Vagina (tissue), 2 donors: ENCODE measurements around the gene GLI3. TPM values are rescaled to one million over a fixed set of nuclear protein-coding genes. Genes with fewer than 3 reads are reported as not detected.
A peak's percentile ranks its signal among the peaks of the same experiment; 100 is the strongest.

Experiments
- DNase-seq, 2 donors: peaks; one replicate each; pipeline ENCODE4 v3.0.0-alpha.2; 2017; ENCODE audit errors: extremely low spot score in 2 of 2
- H3K27ac ChIP-seq: fragments of 200-600 bp; sonication (generic); one replicate; pipeline ENCODE4 v1.5.1; 2019
- H3K27me3 ChIP-seq: fragments of 200-600 bp; sonication (generic); one replicate; pipeline ENCODE4 v1.5.1; 2019
- H3K36me3 ChIP-seq, 2 donors: fragments of 200-600 bp; sonication (generic); one replicate each; pipeline ENCODE4 v1.5.1; 2017 to 2019
- H3K4me1 ChIP-seq: fragments of 200-600 bp; sonication (generic); one replicate; pipeline ENCODE4 v1.5.1; 2019
- H3K4me3 ChIP-seq, 2 donors: fragments of 200-600 bp; sonication (generic); 1 replicate in 1 of 2; 2 replicates in 1 of 2; pipeline ENCODE4 v1.5.1; 2016 to 2019
- H3K9me3 ChIP-seq: fragments of 200-600 bp; sonication (generic); one replicate; pipeline ENCODE4 v1.5.1; 2019
- CTCF ChIP-seq, 3 experiments: fragments of 450-650 bp in 2 of 3; fragments of 200-600 bp in 1 of 3; sonication (generic) in 1 of 3; IDR thresholded peaks; one replicate each; pipeline ENCODE4 v1.5.1; 2017 to 2019; ENCODE audit warnings: antibody characterized with exemption in 3 of 3, mild to moderate bottlenecking in 2 of 3, moderate library complexity in 2 of 3
- POLR2A ChIP-seq, 2 donors: fragments of 450-650 bp; IDR thresholded peaks; one replicate each; pipeline ENCODE4 v1.6.1; 2017; ENCODE audit warnings: antibody characterized with exemption in 2 of 2, mild to moderate bottlenecking in 2 of 2, moderate library complexity in 2 of 2
- POLR2AphosphoS5 ChIP-seq, 2 donors: sonication (generic); formaldehyde crosslinking; IDR thresholded peaks; one replicate each; pipeline ENCODE4 v1.9.0; 2017; ENCODE audit warnings: antibody characterized with exemption in 2 of 2, mild to moderate bottlenecking in 2 of 2, low read depth in 1 of 2; ENCODE audit not compliant: insufficient read depth in 1 of 2
- intact Hi-C: fragments of 100-400 bp; cut with DNase I; formaldehyde crosslinking; loops from one replicate; pipeline ENCODE4 v1.15.1; 2023
- total RNA-seq: library from RNA; depleted of rRNA; stranded (reverse); fragments of >200 nt; gene quantifications from one replicate; pipeline ENCODE4 v1.2.3, GENCODE V29; 2016

GLI3 gene
- total RNA-seq, 1 donor from 2014 or later, result 24.6 TPM

- no peak for TF ChIP-seq POLR2A (IDR thresholded peaks at IDR 0.05)
- no peak for TF ChIP-seq POLR2AphosphoS5 (IDR thresholded peaks at IDR 0.05; ENCODE audit: insufficient read depth in 1 of 2, low read depth in 1 of 2)
- TF ChIP-seq CTCF (IDR thresholded peaks at IDR 0.05), result no peak
- no peak overlapping the region for H3K4me3 ChIP-seq
- intact Hi-C loops, result no loop called here
- peaks cover 37% of the 10 kb centered on the region for H3K4me1 ChIP-seq
- H3K27me3 ChIP-seq, result no peaks in the 10 kb centered on the region
- no peaks in the 10 kb centered on the region for H3K9me3 ChIP-seq
- DNase-seq, result no peak
- H3K27ac ChIP-seq, result no peak overlapping the region
- H3K36me3 ChIP-seq, result no peaks in the 10 kb centered on the region
Measured at GRCh38 chr7:42176724-42177101, 60.3 kb downstream of the GLI3 start.

GRCh38 chr7:42175834-42176723, 60.9 kb downstream of the GLI3 start:
- H3K36me3 ChIP-seq, result no peaks in the 10 kb centered on the region
- peaks cover 37% of the 10 kb centered on the region for H3K4me1 ChIP-seq
- no peak for DNase-seq
- H3K9me3 ChIP-seq, result no peaks in the 10 kb centered on the region
- H3K27me3 ChIP-seq, result no peaks in the 10 kb centered on the region
- intact Hi-C loops, result no loop called here
- no peak overlapping the region for H3K4me3 ChIP-seq
- H3K27ac ChIP-seq, result no peak overlapping the region
- TF ChIP-seq POLR2A (IDR thresholded peaks at IDR 0.05) (no peak), CTCF (IDR thresholded peaks at IDR 0.05) (no peak), POLR2AphosphoS5 (IDR thresholded peaks at IDR 0.05; ENCODE audit: insufficient read depth in 1 of 2, low read depth in 1 of 2) (no peak)

GRCh38 chr7:42174391-42174912, 62.6 kb downstream of the GLI3 start:
- peak overlapping the region; percentile 67 for H3K27ac ChIP-seq

GRCh38 chr7:42170724-42171123, 66.3 kb downstream of the GLI3 start:
- intact Hi-C loops, result no loop called here
- Histone ChIP-seq H3K27me3 (no peaks in the 10 kb centered on the region), H3K9me3 (no peaks in the 10 kb centered on the region), H3K36me3 (no peaks in the 10 kb centered on the region), H3K4me1 (peaks cover 49% of the 10 kb centered on the region), H3K4me3 (no peak overlapping the region), H3K27ac (no peak overlapping the region)
- TF ChIP-seq CTCF (IDR thresholded peaks at IDR 0.05), result no peak
- no peak for DNase-seq

More at GRCh38 chr7:42174391-42174912, 62.6 kb downstream of the GLI3 start:
- Histone ChIP-seq H3K4me1 (peaks cover 41% of the 10 kb centered on the region), H3K27me3 (no peaks in the 10 kb centered on the region), H3K36me3 (no peaks in the 10 kb centered on the region), H3K4me3 (peak overlapping the region in 1 of 2 donors; percentile 14), H3K9me3 (no peaks in the 10 kb centered on the region)
- no peak for DNase-seq
- TF ChIP-seq POLR2AphosphoS5 (IDR thresholded peaks at IDR 0.05; ENCODE audit: insufficient read depth in 1 of 2, low read depth in 1 of 2) (peak in 1 of 2 donors; percentile 55), POLR2A (IDR thresholded peaks at IDR 0.05) (no peak)
- intact Hi-C loops, result no loop called here

GRCh38 chr7:42168512-42168911, 68.5 kb downstream of the GLI3 start:
- intact Hi-C loops, result no loop called here

More at GRCh38 chr7:42168512-42168911, 68.5 kb downstream of the GLI3 start:
- TF ChIP-seq POLR2A (IDR thresholded peaks at IDR 0.05), result no peak
- TF ChIP-seq POLR2AphosphoS5 (IDR thresholded peaks at IDR 0.05; ENCODE audit: insufficient read depth in 1 of 2, low read depth in 1 of 2), result no peak
- TF ChIP-seq CTCF (IDR thresholded peaks at IDR 0.05), result no peak
- Histone ChIP-seq H3K36me3 (no peaks in the 10 kb centered on the region), H3K27ac (no peak overlapping the region), H3K9me3 (no peaks in the 10 kb centered on the region), H3K4me1 (peaks cover 35% of the 10 kb centered on the region), H3K4me3 (no peak overlapping the region), H3K27me3 (no peaks in the 10 kb centered on the region)
- DNase-seq, result no peak
